SK-N-SH treated with all-trans-retinoic acid at 6 μM for 48 hours (cell line): ENCODE measurements around the gene SNHG17.
"Not testable (repeated sequence)": the region's sequence is repeated elsewhere in the genome, so short reads cannot be mapped to it uniquely, and the experiment has no call there.

Experiments used
- ATAC-seq: fragments of 200-7000 bp; cut with Tn5 transposase; 3 replicates; pipeline ENCODE4 v1.9.1; 2020; ENCODE audit warnings: mild to moderate bottlenecking, moderate library complexity
- ARNTL ChIP-seq: fragments of 450-650 bp; formaldehyde crosslinking; IDR thresholded peaks from 2 replicates; pipeline ENCODE4 v1.5.0; 2020; ENCODE audit warnings: low read depth, mild to moderate bottlenecking, moderate library complexity, borderline replicate concordance
- BACH2 ChIP-seq: fragments of 250-450 bp; sonication (Bioruptor Pico); IDR thresholded peaks from 2 replicates; pipeline ENCODE4 v1.9.0; 2021; ENCODE audit warnings: mild to moderate bottlenecking, borderline replicate concordance
- CSDC2 ChIP-seq: fragments of 250-450 bp; sonication (Bioruptor Pico); IDR thresholded peaks from 2 replicates; pipeline ENCODE4 v1.5.0; 2020; ENCODE audit warnings: mild to moderate bottlenecking, moderate library complexity
- CSRNP3 ChIP-seq: fragments of 250-450 bp; sonication (Bioruptor Pico); IDR thresholded peaks from 2 replicates; pipeline ENCODE4 v1.5.1; 2021; ENCODE audit warnings: mild to moderate bottlenecking, moderate library complexity
- ESRRG ChIP-seq: fragments of 250-450 bp; sonication (Bioruptor Pico); IDR thresholded peaks from 2 replicates; pipeline ENCODE4 v1.6.1; 2021; ENCODE audit warnings: mild to moderate bottlenecking
- GLIS3 ChIP-seq: fragments of 250-450 bp; sonication (Bioruptor Pico); IDR thresholded peaks from 2 replicates; pipeline ENCODE4 v1.5.0; 2020; ENCODE audit warnings: mild to moderate bottlenecking, moderate library complexity
- ISL1 ChIP-seq: fragments of 250-450 bp; sonication (Bioruptor Pico); IDR thresholded peaks from 2 replicates; pipeline ENCODE4 v2.1.2; 2022; ENCODE audit warnings: mild to moderate bottlenecking, moderate library complexity
- OSR1 ChIP-seq: fragments of 250-450 bp; sonication (Bioruptor Pico); IDR thresholded peaks from 2 replicates; pipeline ENCODE4 v1.8.0; 2022; ENCODE audit warnings: moderate library complexity, mild to moderate bottlenecking, inconsistent platforms
- PATZ1 ChIP-seq: fragments of 250-450 bp; sonication (Bioruptor Pico); IDR thresholded peaks from 2 replicates; pipeline ENCODE4 v1.8.0; 2020; ENCODE audit warnings: mild to moderate bottlenecking, moderate library complexity, borderline replicate concordance
- POU6F1 ChIP-seq: fragments of 250-450 bp; sonication (Bioruptor Pico); IDR thresholded peaks from 2 replicates; pipeline ENCODE4 v1.8.0; 2021; ENCODE audit warnings: low read depth, mild to moderate bottlenecking, moderate library complexity, borderline replicate concordance
- PPARA ChIP-seq: fragments of 250-450 bp; sonication (Bioruptor Pico); IDR thresholded peaks from 2 replicates; pipeline ENCODE4 v1.5.0; 2020; ENCODE audit warnings: mild to moderate bottlenecking, borderline replicate concordance
- RARB ChIP-seq: fragments of 250-450 bp; sonication (Bioruptor Pico); IDR thresholded peaks from 2 replicates; pipeline ENCODE4 v1.8.0; 2021; ENCODE audit warnings: mild to moderate bottlenecking, moderate library complexity
- SNAI2 ChIP-seq: fragments of 250-450 bp; sonication (Bioruptor Pico); IDR thresholded peaks from 2 replicates; pipeline ENCODE4 v1.5.0; 2020; ENCODE audit warnings: mild to moderate bottlenecking, moderate library complexity
- TCF4 ChIP-seq: fragments of 250-450 bp; sonication (Bioruptor Pico); IDR thresholded peaks from 2 replicates; pipeline ENCODE4 v1.8.0; 2021; ENCODE audit warnings: mild to moderate bottlenecking, moderate library complexity, borderline replicate concordance
- TOX ChIP-seq: fragments of 250-450 bp; sonication (Bioruptor Pico); IDR thresholded peaks from 2 replicates; pipeline ENCODE4 v1.8.0; 2021; ENCODE audit warnings: mild to moderate bottlenecking, moderate library complexity, borderline replicate concordance
- TSHZ2 ChIP-seq: fragments of 250-450 bp; sonication (Bioruptor Pico); IDR thresholded peaks from 2 replicates; pipeline ENCODE4 v1.5.0; 2020; ENCODE audit warnings: mild to moderate bottlenecking, moderate library complexity
- ZC3H10 ChIP-seq: fragments of 250-450 bp; sonication (Bioruptor Pico); IDR thresholded peaks from 2 replicates; pipeline ENCODE4 v1.5.1; 2021; ENCODE audit warnings: mild to moderate bottlenecking, moderate library complexity
- ZFP30 ChIP-seq: fragments of 450-650 bp; formaldehyde crosslinking; IDR thresholded peaks from 2 replicates; pipeline ENCODE4 v1.5.0; 2022; ENCODE audit warnings: mild to moderate bottlenecking, moderate library complexity
- ZNF565 ChIP-seq: fragments of 450-650 bp; formaldehyde crosslinking; conservative IDR thresholded peaks from 2 replicates; pipeline ENCODE4 v1.5.0; 2020; ENCODE audit warnings: low read depth, mild to moderate bottlenecking, moderate library complexity
- ZNF70 ChIP-seq: fragments of 450-650 bp; formaldehyde crosslinking; IDR thresholded peaks from 2 replicates; pipeline ENCODE4 v1.5.0; 2020; ENCODE audit warnings: mild to moderate bottlenecking, moderate library complexity
- ZNF8 ChIP-seq: fragments of 450-650 bp; formaldehyde crosslinking; IDR thresholded peaks from 2 replicates; pipeline ENCODE4 v1.5.0; 2020; ENCODE audit warnings: mild to moderate bottlenecking, moderate library complexity

SNHG17 gene

GRCh38 chr20:38406476-38406875, 28.7 kb downstream of the SNHG17 start:
- ATAC-seq, result no peak
- TF ChIP-seq ARNTL (CRISPR knock-in tag), result no peak

- no peak for ATAC-seq
- TF ChIP-seq TCF4 (CRISPR knock-in tag), result no peak
- no peak for TF ChIP-seq ZFP30 (CRISPR knock-in tag)
- TF ChIP-seq ZNF565, result no peak
- TF ChIP-seq SNAI2 (CRISPR knock-in tag), result no peak
- no peak for TF ChIP-seq CSDC2 (CRISPR knock-in tag)
- no peak for TF ChIP-seq PPARA (CRISPR knock-in tag)
- TF ChIP-seq ZNF8 (CRISPR knock-in tag), result no peak
Measured at GRCh38 chr20:38405132-38405531, 30.0 kb downstream of the SNHG17 start.

- TF ChIP-seq ZNF8 (CRISPR knock-in tag), result no peak
- no peak for TF ChIP-seq POU6F1 (CRISPR knock-in tag)
- TF ChIP-seq PATZ1 (CRISPR knock-in tag), result no peak
- no peak for TF ChIP-seq ISL1 (CRISPR knock-in tag)
- TF ChIP-seq SNAI2 (CRISPR knock-in tag), result no peak
- TF ChIP-seq ZNF70, result no peak
- TF ChIP-seq ZFP30 (CRISPR knock-in tag), result no peak
- TF ChIP-seq CSRNP3, result no peak
- no peak for TF ChIP-seq TSHZ2 (CRISPR knock-in tag)
- no peak for ATAC-seq
Measured at GRCh38 chr20:38404016-38404415, 31.1 kb downstream of the SNHG17 start.

GRCh38 chr20:38402816-38403215, 32.3 kb downstream of the SNHG17 start:
- ATAC-seq, result no peak
- TF ChIP-seq SNAI2 (CRISPR knock-in tag), result no peak
- TF ChIP-seq ZNF8 (CRISPR knock-in tag), result no peak
- no peak for TF ChIP-seq ESRRG (CRISPR knock-in tag)
- no peak for TF ChIP-seq TCF4 (CRISPR knock-in tag)
- TF ChIP-seq RARB (CRISPR knock-in tag), result no peak
- no peak for TF ChIP-seq ZNF70
- TF ChIP-seq GLIS3, result no peak
- no peak for TF ChIP-seq OSR1 (CRISPR knock-in tag)
- TF ChIP-seq BACH2 (CRISPR knock-in tag), result no peak
- TF ChIP-seq CSDC2 (CRISPR knock-in tag), result no peak
- no peak for TF ChIP-seq TOX

- no peak for ATAC-seq
- TF ChIP-seq ESRRG (CRISPR knock-in tag), result no peak
- no peak for TF ChIP-seq CSRNP3
- no peak for TF ChIP-seq TCF4 (CRISPR knock-in tag)
- TF ChIP-seq ZNF70, result no peak
- no peak for TF ChIP-seq ISL1 (CRISPR knock-in tag)
- TF ChIP-seq ZNF565, result no peak
- TF ChIP-seq ZC3H10 (CRISPR knock-in tag), result no peak
- no peak for TF ChIP-seq GLIS3
- TF ChIP-seq SNAI2 (CRISPR knock-in tag), result no peak
- no peak for TF ChIP-seq ZFP30 (CRISPR knock-in tag)
- no peak for TF ChIP-seq TSHZ2 (CRISPR knock-in tag)
Measured at GRCh38 chr20:38402089-38402488, 33.0 kb downstream of the SNHG17 start.

GRCh38 chr20:38395751-38396395, 39.3 kb downstream of the SNHG17 start:
- ATAC-seq, result not testable (repeated sequence)
